Right cardiac atrium (tissue), 5 donors: ENCODE results near the gene FXYD1. TPM values are rescaled to one million over a fixed set of nuclear protein-coding genes. Genes with fewer than 3 reads are reported as not detected.
"Not testable (repeated sequence)": the region's sequence is repeated elsewhere in the genome, so short reads cannot be mapped to it uniquely, and the experiment has no call there.

ENCODE experiments used
- ATAC-seq, 2 donors: fragments of 200-7000 bp; cut with Tn5 transposase; one replicate each; pipeline versions ENCODE4 v1.8.0 to v1.9.1; 2020; ENCODE audit warnings: moderate library complexity in 2 of 2, mild to moderate bottlenecking in 1 of 2
- DNase-seq, 3 donors: peaks; one replicate each; pipeline ENCODE4 v3.0.0-alpha.2; 2020
- H3K27ac ChIP-seq: one replicate; pipeline ENCODE4 v1.5.1; 2013; ENCODE audit warnings: mild to moderate bottlenecking, low read length, control low read depth, moderate library complexity
- H3K27me3 ChIP-seq: one replicate; pipeline ENCODE4 v1.6.1; 2013; ENCODE audit not compliant: control insufficient read depth, insufficient read depth
- H3K4me1 ChIP-seq: one replicate; pipeline ENCODE4 v1.6.1; 2013; ENCODE audit warnings: low read length; ENCODE audit not compliant: control insufficient read depth, insufficient read depth
- H3K4me3 ChIP-seq: one replicate; pipeline ENCODE4 v1.5.1; 2013; ENCODE audit warnings: low read length, control low read depth
- H3K9me3 ChIP-seq: one replicate; pipeline ENCODE4 v1.6.1; 2013; ENCODE audit warnings: low read length; ENCODE audit not compliant: control insufficient read depth
- WGBS: extraction: QIAGEN DNeasy Blood & Tissue Kit; methylation state at CpG from one replicate; pipeline ENCODE4 v1.1.7; 2013; 5-methylcytosine and 5-hydroxymethylcytosine counted together
- intact Hi-C, 4 donors: fragments of 100-400 bp; cut with DNase I; formaldehyde crosslinking; loops; one replicate each; pipeline versions ENCODE4 v1.11.0 to v1.14.0; 2022 to 2023
- polyA plus RNA-seq: library from polyadenylated mRNA; stranded (reverse); fragments of 200-250 nt; gene quantifications from one replicate; pipeline ENCODE4 v1.2.3, GENCODE V29; 2013
- total RNA-seq, 4 donors: library from RNA; stranded (reverse); fragmentation: NEBNext Ultra II Directional; extraction: Animal tissue kit (Norgen Biotek cat#: 25700); gene quantifications; one replicate each; pipeline ENCODE4 v1.2.1, GENCODE V29; 2021
- donor health status: healthy with polysubstance abuse.
- donor health status: DM: no; HTN: yes; CAD: no.
- donor health status: DM: no; HTN: no; CAD: no.
- donor health status: DM: no; HTN: yes; CAD: no; lungs with severe emphysema.
- donor health status: DM: yes; HTN: yes; CAD: no.

The FXYD1 gene
- total and polyA plus RNA-seq, 5 donors, result 289 to 544 (median 485) TPM

- Histone ChIP-seq H3K27me3 (no peaks in the 10 kb centered on the region), H3K4me3 (no peak overlapping the region), H3K27ac (no peak overlapping the region), H3K4me1 (no peaks in the 10 kb centered on the region), H3K9me3 (no peaks in the 10 kb centered on the region)
- DNase-seq, result peak in 1 of 3 donors; percentile 32
- WGBS, result 30% methylated on average over 6 of the region's 6 CpGs
- ATAC-seq, result no peak
- intact Hi-C loops, result no loop called here
Observed at GRCh38 chr19:35144259-35144599, 5.6 kb downstream of the FXYD1 start.

- Histone ChIP-seq H3K27ac (no peak overlapping the region), H3K4me1 (no peaks in the 10 kb centered on the region), H3K27me3 (no peaks in the 10 kb centered on the region), H3K4me3 (no peak overlapping the region), H3K9me3 (no peaks in the 10 kb centered on the region)
- 21% methylated on average over 15 of the region's 15 CpGs for WGBS
- intact Hi-C loops, result no loop called here
- ATAC-seq, result no peak
- peak in 1 of 3 donors; percentile 61 for DNase-seq
Observed at GRCh38 chr19:35144600-35145436, 6.2 kb downstream of the FXYD1 start.

GRCh38 chr19:35146746-35147459 lies 8.3 kb downstream of the FXYD1 start:
- H3K4me1 ChIP-seq, result no peaks in the 10 kb centered on the region
- no peak overlapping the region for H3K27ac ChIP-seq
- no peak for DNase-seq
- intact Hi-C loops, result no loop called here
- 65% methylated on average over 7 of the region's 7 CpGs for WGBS
- no peak overlapping the region for H3K4me3 ChIP-seq
- H3K27me3 ChIP-seq, result no peaks in the 10 kb centered on the region
- no peak for ATAC-seq
- H3K9me3 ChIP-seq, result no peaks in the 10 kb centered on the region

GRCh38 chr19:35149463-35149862 lies 10.8 kb downstream of the FXYD1 start:
- Histone ChIP-seq H3K27me3 (no peaks in the 10 kb centered on the region), H3K9me3 (no peaks in the 10 kb centered on the region), H3K4me3 (no peak overlapping the region), H3K27ac (no peak overlapping the region), H3K4me1 (no peaks in the 10 kb centered on the region)
- ATAC-seq (no peak), DNase-seq (no peak)
- intact Hi-C loops, result no loop called here
- WGBS, result 78% methylated on average over 3 of the region's 3 CpGs

- intact Hi-C loops, result loop anchor here in 1 of 4 donors (10.0 kb wide), 1 partner anchor 104 kb away; no protein-coding TSS in a partner anchor
- WGBS, result 80% methylated on average over 2 of the region's 2 CpGs
Observed at GRCh38 chr19:35150445-35150844, 11.8 kb downstream of the FXYD1 start.

GRCh38 chr19:35151273-35152065 lies 12.8 kb downstream of the FXYD1 start:
- WGBS, result 82% methylated on average over 20 of the region's 20 CpGs
- DNase-seq (no peak), ATAC-seq (no peak)
- Histone ChIP-seq H3K27ac (no peak overlapping the region), H3K4me1 (no peaks in the 10 kb centered on the region), H3K9me3 (no peaks in the 10 kb centered on the region), H3K4me3 (no peak overlapping the region), H3K27me3 (no peaks in the 10 kb centered on the region)
- intact Hi-C loops, result loop anchor here in 1 of 4 donors (10.0 kb wide), 1 partner anchor 103 kb away; no protein-coding TSS in a partner anchor

More at GRCh38 chr19:35150445-35150844, 11.8 kb downstream of the FXYD1 start:
- no peaks in the 10 kb centered on the region for H3K9me3 ChIP-seq
- no peak for DNase-seq
- H3K27ac ChIP-seq, result no peak overlapping the region
- no peaks in the 10 kb centered on the region for H3K4me1 ChIP-seq
- ATAC-seq, result no peak
- no peaks in the 10 kb centered on the region for H3K27me3 ChIP-seq
- no peak overlapping the region for H3K4me3 ChIP-seq

- H3K27me3 ChIP-seq, result not testable (repeated sequence)
Observed at GRCh38 chr19:35153129-35153522, 14.5 kb downstream of the FXYD1 start.

GRCh38 chr19:35153701-35154524 lies 15.3 kb downstream of the FXYD1 start:
- WGBS, result 1% methylated on average over 36 of the region's 36 CpGs
- ATAC-seq, result peak; percentile 35 to 55
- intact Hi-C loops, result loop anchor here in 1 of 4 donors (10.0 kb wide), 1 partner anchor 101 kb away; no protein-coding TSS in a partner anchor

More at GRCh38 chr19:35153129-35153522, 14.5 kb downstream of the FXYD1 start:
- WGBS, result 70% methylated on average over 10 of the region's 10 CpGs
- not testable (repeated sequence) for DNase-seq, H3K4me1 ChIP-seq, H3K27ac ChIP-seq, H3K4me3 ChIP-seq, H3K9me3 ChIP-seq, ATAC-seq
- intact Hi-C loops, result loop anchor here in 1 of 4 donors (10.0 kb wide), 1 partner anchor 102 kb away; no protein-coding TSS in a partner anchor

GRCh38 chr19:35154525-35155406 lies 16.1 kb downstream of the FXYD1 start, which contains the start of gene FXYD5:
FXYD5 (plus strand) TSS chr19:35154735; CDS start chr19:35155551, 816 bp downstream.
- H3K4me1 ChIP-seq, result no peaks in the 10 kb centered on the region
- H3K9me3 ChIP-seq, result no peaks in the 10 kb centered on the region
- peak; percentile 91 to 93 for ATAC-seq
- peak within 1 kb of the TSS; percentile 70 for H3K27ac ChIP-seq
- intact Hi-C loops, result loop anchor here in 1 of 4 donors (10.0 kb wide), 1 partner anchor 100 kb away; no protein-coding TSS in a partner anchor
- DNase-seq, result peak; percentile 79 to 87 (median 87)
- peak within 1 kb of the TSS; percentile 76 for H3K4me3 ChIP-seq
- no peaks in the 10 kb centered on the region for H3K27me3 ChIP-seq
- WGBS, result under 1% methylated on average over 49 of the region's 49 CpGs

More at GRCh38 chr19:35153701-35154524, 15.3 kb downstream of the FXYD1 start:
- Histone ChIP-seq H3K4me1 (no peaks in the 10 kb centered on the region), H3K4me3 (peak overlapping the region; percentile 76), H3K9me3 (no peaks in the 10 kb centered on the region), H3K27ac (no peak overlapping the region), H3K27me3 (no peaks in the 10 kb centered on the region)
- peak; percentile 48 to 76 (median 75) for DNase-seq
